T-helper 2 cell treated with Interferon-gamma antibody and Interleukin-4, amounts not matched to agents 100 ng/mL and 5 ng/mL, for 36 hours (primary cell): ENCODE results near the gene DHX16. TPM values are rescaled to one million over a fixed set of nuclear protein-coding genes. Genes with fewer than 3 reads are reported as not detected.

Experiments
- intact Hi-C: fragments of 100-400 bp; cut with micrococcal nuclease; formaldehyde crosslinking; loops from one replicate; pipeline ENCODE4 v1.15.1; 2023
- total RNA-seq: library from RNA; stranded (reverse); gene quantifications from 2 replicates; pipeline ENCODE4 v1.2.3, GENCODE V29; 2022

Gene DHX16
- total RNA-seq, 1 donor from 2014 or later, result 47.6 TPM

- intact Hi-C loops, result loop anchor here (2.0 kb wide), 2 partner anchors 37 to 89 kb away; partner anchors contain the start of genes GNL1 and PRR3
Observed at GRCh38 chr6:30645989-30646388, 26.8 kb downstream of the DHX16 start.

GRCh38 chr6:30644769-30645168 lies 28.0 kb downstream of the DHX16 start:
- intact Hi-C loops, result no loop called here

GRCh38 chr6:30643656-30644055 lies 29.1 kb downstream of the DHX16 start:
- intact Hi-C loops, result no loop called here

GRCh38 chr6:30641048-30641447 lies 31.8 kb downstream of the DHX16 start:
- intact Hi-C loops, result no loop called here

GRCh38 chr6:30640481-30640880 lies 32.3 kb downstream of the DHX16 start:
- intact Hi-C loops, result no loop called here

DNA sequence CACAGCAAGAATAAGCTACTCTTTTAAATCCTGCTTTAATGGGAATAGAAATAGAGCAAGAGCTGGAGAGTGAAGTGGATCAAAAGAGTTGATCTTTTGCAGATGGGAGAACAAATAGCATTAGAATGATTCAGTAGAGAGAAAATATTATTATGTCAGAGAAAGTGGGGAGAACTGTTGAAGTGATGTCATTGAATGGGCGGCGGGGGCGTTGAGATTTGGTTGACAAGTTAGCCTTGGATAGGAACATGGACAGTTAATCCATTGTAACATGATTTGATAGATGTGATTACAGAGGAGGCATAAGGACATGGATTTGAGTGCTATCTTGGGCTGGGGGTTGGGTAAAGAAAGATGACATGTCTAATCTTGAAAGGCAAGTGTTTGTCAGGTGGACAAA lies 37.0 kb downstream of the DHX16 start:
- intact Hi-C loops, result no loop called here

DNA sequence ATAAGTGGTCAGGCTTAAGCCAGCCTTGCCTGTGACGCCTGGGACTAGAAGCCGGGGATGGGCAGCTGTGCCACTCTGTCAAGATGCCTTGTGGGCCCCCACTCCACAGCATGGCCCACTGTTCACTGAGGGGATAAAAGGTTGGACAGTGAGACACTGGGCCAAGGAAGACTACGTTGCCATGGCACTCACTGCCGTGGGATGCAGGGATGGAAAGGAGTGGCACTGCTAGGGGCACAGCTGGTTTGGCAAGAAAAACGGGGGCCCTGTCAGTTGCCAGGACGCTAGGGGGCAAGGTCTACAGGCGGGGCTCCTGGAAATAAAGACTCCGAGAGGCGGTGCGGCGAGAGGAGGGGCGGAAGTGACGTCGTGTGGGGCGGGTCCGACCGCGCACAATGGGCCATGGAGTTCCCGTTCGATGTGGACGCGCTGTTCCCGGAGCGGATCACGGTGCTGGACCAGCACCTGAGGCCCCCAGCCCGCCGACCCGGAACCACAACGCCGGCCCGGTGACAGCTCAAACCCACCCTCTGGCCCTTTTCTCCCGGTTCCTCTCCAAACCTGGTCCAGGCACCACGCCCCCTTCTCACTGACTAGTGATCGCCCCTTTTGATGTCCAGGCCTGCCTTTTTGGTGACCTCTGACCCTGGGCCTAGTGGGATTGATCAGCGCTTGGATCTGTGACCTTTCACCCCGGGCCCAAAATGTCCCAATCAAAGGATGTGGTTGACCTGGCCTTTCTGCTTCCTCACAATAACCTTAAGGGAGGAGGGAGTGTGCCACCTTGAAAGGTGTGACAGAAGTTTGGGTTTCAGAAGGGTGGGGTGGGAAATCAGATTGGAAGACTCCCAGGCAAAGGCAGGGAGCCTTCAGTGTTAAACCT lies 46.1 kb downstream of the DHX16 start, which contains the start of gene ATAT1:
Gene ATAT1, plus strand, starts transcription at position 391 of the 883 bp plus-strand sequence.
- intact Hi-C loops, result loop anchor here (1.0 kb wide), 3 partner anchors 9 to 47 kb away; partner anchors contain the start of genes C6orf136, DHX16, MRPS18B and PPP1R10

GRCh38 chr6:30625511-30625910 lies 47.3 kb downstream of the DHX16 start:
- intact Hi-C loops, result no loop called here

GRCh38 chr6:30619561-30619960 lies 53.2 kb downstream of the DHX16 start:
- intact Hi-C loops, result loop anchor here (10.0 kb wide), 1 partner anchor 295 kb away; the partner anchor contains the start of gene TRIM39

- intact Hi-C loops, result loop anchor here (10.0 kb wide), 1 partner anchor 294 kb away; the partner anchor contains the start of gene TRIM39
Observed at GRCh38 chr6:30618270-30618797, 54.5 kb downstream of the DHX16 start.

DNA sequence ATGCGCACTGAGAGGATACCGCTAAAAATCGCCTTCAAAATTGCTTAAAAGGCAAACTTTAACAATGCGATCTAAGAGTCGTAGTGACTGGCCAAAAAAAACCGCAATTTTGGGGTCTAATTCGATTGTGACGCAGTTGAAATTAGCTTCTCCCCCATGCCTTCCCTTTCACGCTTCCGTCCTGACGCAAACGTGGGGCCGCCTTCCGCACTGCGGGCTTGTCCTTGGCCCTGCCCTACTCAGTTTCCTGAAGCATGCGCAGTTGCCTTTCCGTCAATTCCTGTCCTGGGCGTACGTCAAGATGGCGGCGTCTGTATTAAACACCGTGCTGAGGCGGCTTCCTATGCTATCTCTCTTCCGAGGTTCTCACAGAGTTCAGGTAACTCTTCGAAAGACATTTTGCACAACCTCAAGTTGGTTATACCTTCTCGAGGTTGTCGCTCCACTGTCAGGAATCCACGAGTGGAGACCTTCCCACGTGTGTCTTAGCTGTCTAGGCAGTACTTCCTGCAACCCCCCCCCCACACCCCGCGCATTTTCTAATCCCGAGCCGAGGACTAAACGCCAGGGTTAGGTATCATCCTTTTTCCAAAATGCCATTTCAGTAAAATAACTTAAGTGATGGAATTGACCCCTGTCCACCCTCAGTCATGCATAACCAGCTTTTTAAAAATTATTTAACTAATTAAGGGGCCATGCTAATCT lies 55.1 kb downstream of the DHX16 start, which contains the start of gene MRPS18B:
Gene MRPS18B, plus strand, starts transcription at position 276 of the 705 bp plus-strand sequence. Its CDS starts 26 bp downstream, at position 302.
- intact Hi-C loops, result loop anchor here (1.0 to 10.0 kb wide), 9 partner anchors 9 to 293 kb away; partner anchors contain the start of genes ABCF1, ATAT1, C6orf136 and DHX16

- intact Hi-C loops, result loop anchor here (1.0 to 10.0 kb wide), 9 partner anchors 9 to 292 kb away; partner anchors contain the start of genes ABCF1, ATAT1, C6orf136 and DHX16
Observed at GRCh38 chr6:30616811-30617564, 55.8 kb downstream of the DHX16 start, which contains the start of gene PPP1R10. PPP1R10 (minus strand) TSS chr6:30617243; CDS start chr6:30609944, 7,299 bp downstream.

DNA sequence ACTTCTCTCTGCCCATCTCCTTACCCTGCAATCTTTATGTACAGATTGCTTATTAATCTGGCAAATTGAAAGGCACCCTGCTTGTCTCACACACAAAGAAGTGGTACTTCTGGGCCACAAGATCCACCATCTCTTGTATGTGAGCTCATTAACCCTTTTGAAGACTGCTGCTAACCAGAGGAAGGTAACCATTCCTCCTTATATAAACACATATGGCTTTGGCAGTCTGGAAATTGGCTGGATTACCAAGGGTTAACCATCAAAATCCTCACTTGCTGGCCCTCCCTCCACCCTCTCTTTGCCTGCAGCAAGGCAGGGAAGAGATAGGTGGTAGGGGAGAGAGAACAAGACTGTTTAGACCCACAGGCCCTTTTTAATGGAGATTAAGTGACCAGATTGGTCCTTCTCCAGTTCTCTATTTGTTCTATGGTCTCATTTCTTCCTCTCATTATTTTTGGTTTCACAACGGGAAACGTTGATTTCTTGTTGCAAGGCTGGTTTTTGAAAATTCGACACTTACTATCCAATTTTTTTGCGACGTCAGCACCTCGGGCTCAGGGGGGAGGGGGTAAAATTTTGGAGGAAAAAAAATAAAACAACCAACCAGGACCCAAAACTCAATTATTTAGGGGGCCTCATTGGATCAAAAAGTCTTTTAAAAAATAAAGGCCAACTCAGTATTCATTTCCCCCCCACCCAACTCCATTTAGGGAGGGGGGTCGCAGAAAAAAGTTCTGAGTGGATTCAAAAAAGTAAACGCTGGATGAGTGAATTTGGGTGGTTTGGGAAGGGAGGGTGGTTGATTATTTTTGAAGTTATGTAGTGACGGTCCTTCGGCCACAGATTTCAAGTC lies 56.6 kb downstream of the DHX16 start:
- intact Hi-C loops, result loop anchor here (2.0 to 10.0 kb wide), 3 partner anchors 57 to 291 kb away; partner anchors contain the start of genes DHX16 and TRIM39

DNA sequence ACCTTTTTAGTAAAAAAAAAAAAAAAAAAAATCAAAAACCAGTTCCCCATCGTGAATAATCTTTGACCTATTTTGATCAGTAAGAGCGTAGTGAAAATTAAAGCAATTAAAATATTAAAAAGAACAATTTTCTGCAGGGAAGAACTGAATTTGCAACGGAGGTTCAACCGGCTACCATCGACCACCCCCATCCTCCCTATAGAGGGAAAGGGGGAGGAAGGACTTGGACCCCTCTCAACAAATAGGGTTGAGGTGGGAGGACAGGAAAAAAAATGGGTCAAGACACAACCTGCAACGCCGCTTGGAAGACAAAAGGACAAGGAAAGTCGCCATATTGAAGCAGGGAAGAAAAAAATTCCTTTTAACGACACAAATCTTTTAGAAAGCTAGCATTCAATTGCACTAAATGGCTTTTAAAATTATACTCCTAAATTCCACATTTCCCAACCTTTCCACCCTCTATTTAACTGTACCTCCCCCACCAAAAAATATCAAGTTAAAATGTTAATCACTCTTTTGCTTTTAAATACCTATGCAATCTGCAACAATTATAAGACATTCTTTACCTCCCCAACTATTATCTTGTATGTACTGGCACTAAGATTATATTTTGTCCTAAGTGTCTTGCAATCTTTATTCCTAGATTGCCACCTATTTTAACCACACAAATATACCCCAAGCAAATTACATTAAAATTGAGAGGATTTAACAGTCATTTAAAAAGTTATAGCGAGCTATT lies 57.4 kb downstream of the DHX16 start:
- intact Hi-C loops, result loop anchor here (10.0 kb wide), 1 partner anchor 291 kb away; the partner anchor contains the start of gene TRIM39

GRCh38 chr6:30614843-30615218 lies 58.0 kb downstream of the DHX16 start:
- intact Hi-C loops, result loop anchor here (10.0 kb wide), 1 partner anchor 290 kb away; the partner anchor contains the start of gene TRIM39

GRCh38 chr6:30614044-30614842 lies 58.6 kb downstream of the DHX16 start:
- intact Hi-C loops, result loop anchor here (10.0 kb wide), 1 partner anchor 289 kb away; the partner anchor contains the start of gene TRIM39

DNA sequence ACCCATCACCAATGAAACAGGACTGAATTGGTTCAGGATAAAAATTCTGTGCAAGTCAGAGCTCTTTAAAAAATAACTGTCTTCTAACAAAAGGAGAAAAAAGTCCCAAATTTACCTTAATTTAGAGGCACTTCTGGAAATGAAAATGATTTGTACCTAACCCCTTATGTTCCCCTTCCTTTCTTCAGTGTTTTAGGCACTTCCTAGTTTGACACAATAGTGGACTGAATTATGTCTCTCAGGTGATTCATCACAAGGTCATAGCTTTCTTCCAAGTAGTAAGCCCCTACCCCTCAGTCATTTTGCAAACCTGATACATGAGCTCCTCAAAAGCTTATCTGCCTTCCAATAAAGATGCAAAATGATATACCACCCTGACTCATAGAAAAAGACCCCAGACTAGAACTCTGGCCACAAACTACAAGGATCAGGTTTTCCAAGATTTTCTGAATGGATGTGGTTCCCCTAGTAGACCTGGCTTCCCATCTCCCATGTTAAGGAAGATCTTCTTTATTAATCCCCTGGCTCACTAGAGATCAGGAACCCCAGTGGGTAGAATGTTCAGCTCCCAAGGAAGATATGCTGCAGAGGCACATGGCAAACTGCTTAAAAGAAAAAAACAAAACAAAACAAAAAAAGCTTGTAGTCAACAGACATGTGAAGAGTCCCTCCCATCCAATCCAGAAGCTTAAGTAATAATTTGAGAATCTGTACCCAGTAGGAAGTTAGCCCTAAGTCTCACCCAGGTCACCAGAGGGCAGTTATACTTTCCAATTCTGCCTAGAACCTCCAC lies 59.4 kb downstream of the DHX16 start:
- intact Hi-C loops, result loop anchor here (10.0 kb wide), 1 partner anchor 289 kb away; the partner anchor contains the start of gene TRIM39
